ENCODE measurements around the gene FCER1G. TPM values are rescaled to one million over a fixed set of nuclear protein-coding genes. Genes with fewer than 3 reads are reported as not detected.

FCER1G gene
- total RNA-seq, 4 donors from 2014 or later: 39.6 to 510 (median 152) TPM

DNA sequence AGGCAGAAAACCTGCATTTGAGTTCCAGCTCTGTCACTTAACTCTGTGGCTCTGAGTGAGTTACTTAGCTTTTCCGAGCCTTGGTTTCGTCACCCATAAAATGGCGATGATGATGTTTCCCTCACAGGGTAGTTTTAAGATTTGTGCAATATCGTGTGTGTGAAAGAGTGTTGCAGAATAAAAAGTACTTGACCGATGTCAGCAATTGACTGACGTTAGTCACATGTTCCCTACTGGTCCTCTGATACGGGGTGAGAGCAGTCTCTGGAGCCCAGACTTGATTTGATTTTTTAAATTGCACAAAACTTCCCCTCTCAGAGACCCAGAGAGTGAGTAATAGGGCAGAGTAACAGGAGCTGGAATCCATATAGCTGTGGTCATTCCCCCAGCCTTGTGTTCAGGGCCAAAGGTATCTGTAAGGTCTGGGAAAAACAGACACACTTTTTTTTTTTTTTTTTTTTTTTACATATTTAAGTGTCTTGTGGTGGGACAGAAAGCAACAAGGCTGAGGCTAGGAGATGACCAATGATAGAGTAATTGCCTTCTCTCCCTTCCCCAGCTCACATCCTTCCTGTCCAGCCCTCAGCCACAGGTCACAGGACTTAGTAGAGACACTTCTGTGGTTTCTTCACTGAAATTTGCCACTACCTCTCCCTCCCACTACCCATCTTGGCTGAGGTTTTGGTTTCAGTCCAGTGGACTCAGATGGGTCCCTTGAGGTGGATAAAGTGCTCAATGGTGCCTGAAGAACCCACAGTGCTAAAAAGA, 2.0 kb downstream of the FCER1G start:
- TF ChIP-seq, protein P1, sequence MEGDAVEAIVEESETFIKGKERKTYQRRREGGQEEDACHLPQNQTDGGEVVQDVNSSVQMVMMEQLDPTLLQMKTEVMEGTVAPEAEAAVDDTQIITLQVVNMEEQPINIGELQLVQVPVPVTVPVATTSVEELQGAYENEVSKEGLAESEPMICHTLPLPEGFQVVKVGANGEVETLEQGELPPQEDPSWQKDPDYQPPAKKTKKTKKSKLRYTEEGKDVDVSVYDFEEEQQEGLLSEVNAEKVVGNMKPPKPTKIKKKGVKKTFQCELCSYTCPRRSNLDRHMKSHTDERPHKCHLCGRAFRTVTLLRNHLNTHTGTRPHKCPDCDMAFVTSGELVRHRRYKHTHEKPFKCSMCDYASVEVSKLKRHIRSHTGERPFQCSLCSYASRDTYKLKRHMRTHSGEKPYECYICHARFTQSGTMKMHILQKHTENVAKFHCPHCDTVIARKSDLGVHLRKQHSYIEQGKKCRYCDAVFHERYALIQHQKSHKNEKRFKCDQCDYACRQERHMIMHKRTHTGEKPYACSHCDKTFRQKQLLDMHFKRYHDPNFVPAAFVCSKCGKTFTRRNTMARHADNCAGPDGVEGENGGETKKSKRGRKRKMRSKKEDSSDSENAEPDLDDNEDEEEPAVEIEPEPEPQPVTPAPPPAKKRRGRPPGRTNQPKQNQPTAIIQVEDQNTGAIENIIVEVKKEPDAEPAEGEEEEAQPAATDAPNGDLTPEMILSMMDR (IDR thresholded peaks at IDR 0.05; ENCODE audit: low read depth): no peak

DNA sequence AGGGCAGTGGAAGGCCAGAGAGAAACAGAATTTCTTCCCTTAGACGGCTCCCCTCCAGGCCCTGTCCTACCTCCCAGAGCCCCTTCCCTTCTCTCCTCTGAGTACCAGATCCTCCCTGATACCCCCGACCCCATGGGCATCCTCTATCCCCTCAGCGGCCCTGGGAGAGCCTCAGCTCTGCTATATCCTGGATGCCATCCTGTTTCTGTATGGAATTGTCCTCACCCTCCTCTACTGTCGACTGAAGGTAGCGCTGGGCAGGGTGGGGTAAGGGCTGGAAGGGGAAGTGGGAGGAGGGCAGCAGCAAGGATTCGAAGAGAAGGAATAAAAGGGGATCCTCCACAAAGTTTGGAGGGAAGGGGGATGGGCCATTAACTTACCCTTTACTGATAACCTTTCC, 2.7 kb downstream of the FCER1G start:
- TF ChIP-seq, protein P1 (IDR thresholded peaks at IDR 0.05; ENCODE audit: low read depth): no peak

GRCh38 chr1:161218301-161219077, 3.4 kb downstream of the FCER1G start:
- TF ChIP-seq, protein P1 (IDR thresholded peaks at IDR 0.05; ENCODE audit: low read depth): no peak

DNA sequence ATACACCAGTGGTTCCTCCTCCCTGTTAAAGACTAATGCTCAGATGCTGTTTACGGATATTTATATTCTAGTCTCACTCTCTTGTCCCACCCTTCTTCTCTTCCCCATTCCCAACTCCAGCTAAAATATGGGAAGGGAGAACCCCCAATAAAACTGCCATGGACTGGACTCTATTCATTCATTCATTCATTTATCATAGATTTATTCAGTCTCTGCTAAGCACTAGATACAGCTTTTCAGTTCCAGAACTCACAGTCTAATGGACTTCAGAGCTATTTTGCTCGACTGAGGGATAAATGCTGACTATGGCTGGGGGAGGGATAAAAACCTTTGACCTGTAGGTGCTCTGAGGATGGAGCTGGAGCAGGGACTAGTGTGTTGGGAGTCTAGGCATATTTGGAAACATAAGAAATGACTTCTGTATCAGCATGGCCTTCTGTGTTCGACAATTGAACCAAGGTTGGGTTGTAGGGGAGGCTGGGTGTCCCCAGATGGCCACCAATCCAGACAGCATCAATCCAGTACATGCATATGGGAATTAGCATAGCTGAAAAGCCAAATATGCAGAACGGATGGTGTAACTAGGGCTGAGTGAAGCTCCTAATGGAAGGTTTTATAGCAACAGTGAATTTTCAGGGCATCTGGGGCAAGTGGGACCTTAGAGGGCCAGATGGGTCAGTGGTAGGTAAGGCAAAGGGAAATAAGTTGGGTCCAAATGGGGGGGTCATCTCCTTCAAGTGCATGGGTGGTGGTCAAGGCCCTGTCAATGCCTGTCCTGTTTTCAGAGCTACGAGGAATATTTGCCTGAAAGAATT, 4.2 kb downstream of the FCER1G start:
- TF ChIP-seq, protein P1 (IDR thresholded peaks at IDR 0.05; ENCODE audit: low read depth): no peak

GRCh38 chr1:161220002-161220401, 4.9 kb downstream of the FCER1G start:
- TF ChIP-seq, protein P1 (IDR thresholded peaks at IDR 0.05; ENCODE audit: low read depth): no peak

DNA sequence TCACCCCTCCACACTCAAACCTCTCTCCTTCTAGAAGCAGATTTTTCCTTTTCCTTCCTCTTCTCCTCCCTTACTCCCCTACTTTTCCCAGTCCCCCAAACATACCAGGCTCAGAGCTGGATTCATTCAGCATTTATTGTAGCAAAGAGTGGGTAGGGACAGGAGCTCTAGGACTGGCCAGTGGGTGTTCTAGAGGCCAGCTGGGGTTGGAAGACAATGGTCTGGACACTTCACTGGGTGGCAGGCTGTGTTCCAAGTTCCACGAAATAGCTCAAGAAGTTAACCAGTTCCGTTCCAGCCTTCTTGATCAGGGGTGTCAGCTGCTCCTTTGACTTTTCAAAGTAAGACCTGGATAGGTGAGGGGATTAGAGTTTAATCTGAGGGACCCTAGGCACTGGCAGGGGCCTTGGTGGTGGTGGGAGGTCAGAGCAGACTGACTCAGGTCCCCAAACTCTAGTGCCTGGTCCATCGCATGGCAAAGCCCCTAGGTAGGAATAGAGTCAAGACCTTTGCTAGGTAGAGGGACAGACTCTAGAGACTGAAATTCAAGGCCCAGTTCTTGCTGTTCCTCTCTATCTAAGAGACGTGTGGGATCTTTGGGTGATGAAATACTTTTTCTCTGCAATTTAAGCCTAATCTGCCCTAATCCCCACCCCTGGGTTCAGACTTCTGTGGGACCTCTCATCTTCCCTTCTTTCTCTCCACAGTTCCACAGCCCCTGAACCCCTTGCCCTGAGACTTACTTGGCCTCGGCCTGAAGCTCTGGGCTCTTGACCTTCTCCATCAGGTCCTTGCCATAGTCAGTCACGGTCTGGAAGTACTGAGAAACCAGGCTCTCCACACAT, 7.3 kb downstream of the FCER1G start:
- TF ChIP-seq, protein P1 (IDR thresholded peaks at IDR 0.05; ENCODE audit: low read depth): no peak
